ENCODE results near the gene CCDC159. TPM values are rescaled to one million over a fixed set of nuclear protein-coding genes. Genes with fewer than 3 reads are reported as not detected.

CCDC159 gene
- polyA plus RNA-seq, 1 donor (not counting 4 experiments of a cell fraction or from before 2014, with no cell fraction given), result 6.4 TPM

DNA sequence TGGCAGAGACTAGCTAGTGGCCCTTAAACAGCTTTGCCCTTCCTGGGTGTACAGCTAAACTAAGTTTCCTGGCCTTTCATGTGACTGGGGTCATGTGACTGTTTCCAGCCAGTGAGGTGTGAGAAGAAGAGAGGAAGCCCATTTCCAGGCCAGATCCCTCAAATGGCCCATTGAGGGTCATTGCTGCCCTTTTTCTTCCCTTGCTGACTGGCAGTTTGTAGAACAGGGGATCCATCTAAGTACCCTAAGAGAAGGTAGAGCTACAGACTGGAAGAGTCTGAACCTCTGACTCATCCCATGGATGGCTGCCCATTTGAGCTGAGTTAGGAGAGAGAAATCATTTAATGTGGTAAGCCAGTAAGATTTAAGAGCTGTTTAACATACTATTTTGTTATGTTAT, 30.9 kb downstream of the CCDC159 start:
- no peaks in the 10 kb centered on the region for H3K36me3 ChIP-seq (ENCODE audit: control insufficient read depth in 2 of 2, extremely low read depth in 1 of 2, insufficient read depth in 2 of 2, low read length in 2 of 2)
- H4K20me1 ChIP-seq (ENCODE audit: control insufficient read depth, extremely low read depth, insufficient read depth, low read length), result no peaks in the 10 kb centered on the region
- no peak overlapping the region for H3K9ac ChIP-seq (ENCODE audit: control insufficient read depth, extremely low read depth, insufficient read depth, low read length)
- dilution Hi-C loops (cut with MboI; ENCODE audit: extremely low pct_ligation_motif_present, low sequenced_read_pairs), result no loop called here
- peaks cover 7% of the 10 kb centered on the region for H3K9me1 ChIP-seq (ENCODE audit: control insufficient read depth, extremely low read depth, insufficient read depth, low read length)
- peak overlapping the region; percentile 4 for H3K4me2 ChIP-seq (ENCODE audit: control insufficient read depth, extremely low read depth, insufficient read depth, low read depth, low read length)
- H3K9me3 ChIP-seq (ENCODE audit: control insufficient read depth, low read depth, low read length), result no peaks in the 10 kb centered on the region
- no peak overlapping the region for H2AFZ ChIP-seq (ENCODE audit: control insufficient read depth, low read length)
- H3K27me3 ChIP-seq (ENCODE audit: control insufficient read depth, extremely low read depth, insufficient read depth, low read length), result no peaks in the 10 kb centered on the region
- no peak for TF ChIP-seq CTCF (optimal IDR thresholded peaks at IDR 0.05 in 1 of 3, IDR thresholded peaks at IDR 0.05 in 1 of 3, conservative IDR thresholded peaks at IDR 0.05 in 1 of 3; ENCODE audit: extremely low read depth in 1 of 3, insufficient read depth in 2 of 3, low read length in 3 of 3)
- no peak for TF ChIP-seq EZH2 (IDR thresholded peaks at IDR 0.05; ENCODE audit: low read length)
- FAIRE-seq, result no peak
- no peak for DNase-seq (ENCODE audit: low read depth, low spot score)
- H3K4me1 ChIP-seq (ENCODE audit: control insufficient read depth, extremely low read depth, insufficient read depth, low read length), result peaks cover 52% of the 10 kb centered on the region
- H3K79me2 ChIP-seq (ENCODE audit: control insufficient read depth, insufficient read depth, low read length), result peaks cover 4% of the 10 kb centered on the region
- no peak overlapping the region for H3K4me3 ChIP-seq (ENCODE audit: control insufficient read depth in 2 of 3, extremely low read depth in 1 of 3, insufficient read depth in 2 of 3, low read depth in 1 of 3, low read length in 3 of 3)
- H3K27ac ChIP-seq (ENCODE audit: control insufficient read depth, insufficient read depth, low read length), result peak overlapping the region; percentile 37

GRCh38 chr19:11377756-11378155, 31.4 kb downstream of the CCDC159 start:
- TF ChIP-seq CTCF (optimal IDR thresholded peaks at IDR 0.05 in 1 of 3, IDR thresholded peaks at IDR 0.05 in 1 of 3, conservative IDR thresholded peaks at IDR 0.05 in 1 of 3; ENCODE audit: extremely low read depth in 1 of 3, insufficient read depth in 2 of 3, low read length in 3 of 3), result no peak
- TF ChIP-seq EZH2 (IDR thresholded peaks at IDR 0.05; ENCODE audit: low read length), result no peak
- DNase-seq (ENCODE audit: low read depth, low spot score), result no peak
- peak overlapping the region; percentile 37 for H3K27ac ChIP-seq (ENCODE audit: control insufficient read depth, insufficient read depth, low read length)
- H3K79me2 ChIP-seq (ENCODE audit: control insufficient read depth, insufficient read depth, low read length), result peaks cover 4% of the 10 kb centered on the region
- peaks cover 3% of the 10 kb centered on the region for H3K27me3 ChIP-seq (ENCODE audit: control insufficient read depth, extremely low read depth, insufficient read depth, low read length)
- H4K20me1 ChIP-seq (ENCODE audit: control insufficient read depth, extremely low read depth, insufficient read depth, low read length), result no peaks in the 10 kb centered on the region
- no peak overlapping the region for H3K4me3 ChIP-seq (ENCODE audit: control insufficient read depth in 2 of 3, extremely low read depth in 1 of 3, insufficient read depth in 2 of 3, low read depth in 1 of 3, low read length in 3 of 3)
- dilution Hi-C loops (cut with MboI; ENCODE audit: extremely low pct_ligation_motif_present, low sequenced_read_pairs), result no loop called here
- H3K4me1 ChIP-seq (ENCODE audit: control insufficient read depth, extremely low read depth, insufficient read depth, low read length), result peaks cover 52% of the 10 kb centered on the region
- H3K9me1 ChIP-seq (ENCODE audit: control insufficient read depth, extremely low read depth, insufficient read depth, low read length), result peaks cover 7% of the 10 kb centered on the region
- no peaks in the 10 kb centered on the region for H3K9me3 ChIP-seq (ENCODE audit: control insufficient read depth, low read depth, low read length)
- H3K36me3 ChIP-seq (ENCODE audit: control insufficient read depth in 2 of 2, extremely low read depth in 1 of 2, insufficient read depth in 2 of 2, low read length in 2 of 2), result no peaks in the 10 kb centered on the region
- H3K9ac ChIP-seq (ENCODE audit: control insufficient read depth, extremely low read depth, insufficient read depth, low read length), result peak overlapping the region; percentile 14
- H3K4me2 ChIP-seq (ENCODE audit: control insufficient read depth, extremely low read depth, insufficient read depth, low read depth, low read length), result peak overlapping the region; percentile 4
- FAIRE-seq, result no peak
- no peak overlapping the region for H2AFZ ChIP-seq (ENCODE audit: control insufficient read depth, low read length)

Data from keratinocyte (primary cell).